GM18907 (cell line): Measurements from ENCODE around the gene KLHL14.

Experiments used
- ATAC-seq: cut with Tn5 transposase; IDR thresholded peaks from one replicate; pipeline ENCODE4 v1.9.1; 2021; ENCODE audit warnings: mild to moderate bottlenecking, moderate library complexity; ENCODE audit not compliant: unreplicated experiment

Gene KLHL14

GRCh38 chr18:32724071-32724749 lies 48.6 kb downstream of the KLHL14 start:
- no peak for ATAC-seq

DNA sequence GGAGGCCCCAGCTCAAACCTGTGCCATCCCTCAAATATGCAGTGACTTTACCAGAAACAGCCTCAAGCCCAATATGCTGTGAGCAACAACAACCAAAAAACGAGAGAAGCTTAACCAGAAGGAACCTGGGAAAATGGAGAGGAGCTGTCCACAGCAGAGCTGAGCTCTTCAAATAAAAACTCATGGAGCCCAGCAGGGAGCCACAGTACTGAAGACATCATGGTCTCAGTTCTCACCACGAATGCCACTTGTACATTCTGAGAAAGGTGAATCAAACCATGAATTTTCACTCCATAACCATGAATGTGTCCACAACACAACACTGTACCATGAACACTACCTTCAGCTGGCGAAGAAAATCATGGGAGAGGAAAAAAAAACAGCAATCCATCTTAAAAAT lies 50.5 kb downstream of the KLHL14 start:
- ATAC-seq, result no peak

DNA sequence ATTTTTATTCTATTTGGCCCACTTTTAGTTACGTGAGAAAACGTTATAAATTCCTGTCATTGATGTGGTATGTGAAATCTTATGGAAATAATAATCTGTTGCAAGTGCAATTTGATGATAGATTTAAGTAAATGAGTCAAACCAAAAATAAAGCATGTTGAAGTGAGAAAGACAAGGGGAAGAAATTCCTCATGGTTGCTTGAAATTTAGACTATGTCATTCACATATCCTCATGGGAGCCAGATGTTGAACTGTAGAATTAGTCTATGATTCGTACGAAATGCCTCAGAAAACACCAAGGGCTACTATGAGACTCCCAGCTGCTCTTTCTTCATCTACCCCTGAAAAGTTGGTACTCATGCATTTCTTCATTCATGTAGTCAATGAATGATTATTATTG lies 55.7 kb downstream of the KLHL14 start:
- ATAC-seq, result no peak

DNA sequence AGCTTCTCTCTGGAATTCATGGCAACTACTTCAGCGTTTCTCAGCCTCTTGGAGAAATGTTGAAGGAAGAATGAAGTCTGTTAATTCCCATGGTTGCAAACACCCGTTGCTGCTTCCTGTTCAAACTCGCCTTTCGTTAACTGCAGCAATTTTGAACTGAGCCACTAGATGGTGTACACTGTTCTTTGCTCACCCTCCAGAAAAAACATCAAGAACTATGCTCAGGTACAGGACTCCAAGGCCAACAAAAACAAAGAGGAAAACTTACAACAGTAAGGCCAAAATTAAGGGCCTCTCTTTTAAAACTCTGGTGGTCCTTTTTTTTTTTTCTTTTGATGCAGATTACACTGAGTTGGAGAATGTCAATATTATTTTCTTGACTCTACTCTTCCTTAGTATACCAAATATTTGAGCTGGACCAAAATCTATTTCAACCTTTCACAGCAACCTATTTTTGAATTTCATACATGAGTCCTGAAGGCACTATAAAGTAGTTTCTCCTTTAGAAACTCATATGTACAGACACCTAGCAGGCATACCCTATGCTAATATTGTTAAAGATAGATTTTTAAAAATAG lies 58.2 kb downstream of the KLHL14 start:
- ATAC-seq, result peak; percentile 100

DNA sequence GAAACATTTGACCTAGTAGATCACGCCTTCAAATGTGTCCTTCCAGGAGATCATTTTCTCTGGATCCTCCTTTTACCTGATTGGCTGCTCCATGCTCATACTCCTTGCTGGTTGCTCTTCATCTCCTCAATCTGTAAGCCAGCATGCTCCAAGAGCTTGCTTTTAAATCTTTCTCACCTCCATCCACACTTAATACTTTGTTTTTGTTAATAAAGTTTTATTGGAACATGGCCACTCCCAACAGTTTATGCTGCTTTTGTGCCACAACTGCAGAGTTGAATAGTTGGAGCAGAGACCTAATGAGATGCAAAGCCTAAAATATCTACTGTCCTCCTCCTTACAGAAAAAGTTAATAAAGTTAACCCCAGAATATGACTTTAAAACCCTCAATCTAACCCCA lies 60.0 kb downstream of the KLHL14 start:
- no peak for ATAC-seq

DNA sequence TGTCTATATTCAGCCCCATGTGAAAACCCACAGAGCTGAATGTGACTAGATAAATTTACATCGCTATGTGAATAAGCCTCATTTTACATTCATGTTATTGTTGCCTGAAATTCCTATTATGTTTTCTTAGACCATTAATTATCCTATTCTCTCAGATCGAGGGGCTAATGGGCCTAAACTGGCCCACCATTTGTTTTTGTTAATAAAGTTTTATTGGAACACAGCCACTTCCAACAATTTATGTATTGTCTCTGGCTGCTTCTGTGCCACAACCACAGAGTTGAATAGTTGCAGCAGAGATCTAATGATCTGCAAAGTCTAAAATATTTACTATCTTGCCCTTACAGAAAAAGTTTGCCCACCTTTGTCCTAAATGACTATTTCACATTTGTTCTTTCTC lies 61.0 kb downstream of the KLHL14 start:
- no peak for ATAC-seq

DNA sequence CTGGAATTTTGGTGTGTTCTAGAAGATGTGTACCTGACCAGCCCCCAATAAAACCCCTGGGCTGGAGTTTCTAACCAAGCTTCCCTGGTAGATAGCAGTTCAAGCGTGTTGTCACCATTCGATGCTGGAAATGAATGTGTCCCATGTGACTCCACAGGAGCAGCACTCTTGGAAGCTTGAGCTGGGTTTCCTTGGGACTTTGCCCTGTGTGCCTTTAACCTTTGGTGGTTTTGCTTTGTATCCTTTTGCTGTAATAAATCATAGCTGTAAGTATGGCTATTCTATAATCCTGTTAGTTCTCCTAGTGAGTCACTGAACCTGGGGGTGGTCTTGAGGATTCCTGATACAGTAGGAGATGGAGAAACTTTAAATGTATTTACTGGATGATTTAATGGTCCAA lies 65.2 kb downstream of the KLHL14 start:
- no peak for ATAC-seq

GRCh38 chr18:32707147-32707546 lies 65.7 kb downstream of the KLHL14 start:
- no peak for ATAC-seq

DNA sequence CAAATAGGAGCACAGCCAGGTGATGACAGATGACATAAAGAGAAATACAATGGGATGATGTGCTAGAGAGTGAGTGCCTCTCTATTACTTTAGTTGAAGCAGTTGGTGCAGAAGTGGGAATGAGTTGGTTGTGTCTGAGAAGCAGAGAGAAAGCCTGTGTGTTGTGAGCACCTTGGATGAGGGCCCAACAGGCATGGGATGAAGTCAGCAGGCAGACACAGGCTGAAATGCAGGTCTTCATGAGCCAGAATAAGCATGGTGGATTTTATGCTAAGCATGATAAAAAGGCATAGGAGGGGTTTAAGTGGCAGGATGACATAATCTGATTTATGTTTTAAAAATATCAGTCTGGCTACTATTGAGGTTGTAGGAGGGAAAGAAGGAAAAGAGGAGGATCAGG lies 71.5 kb downstream of the KLHL14 start:
- no peak for ATAC-seq

DNA sequence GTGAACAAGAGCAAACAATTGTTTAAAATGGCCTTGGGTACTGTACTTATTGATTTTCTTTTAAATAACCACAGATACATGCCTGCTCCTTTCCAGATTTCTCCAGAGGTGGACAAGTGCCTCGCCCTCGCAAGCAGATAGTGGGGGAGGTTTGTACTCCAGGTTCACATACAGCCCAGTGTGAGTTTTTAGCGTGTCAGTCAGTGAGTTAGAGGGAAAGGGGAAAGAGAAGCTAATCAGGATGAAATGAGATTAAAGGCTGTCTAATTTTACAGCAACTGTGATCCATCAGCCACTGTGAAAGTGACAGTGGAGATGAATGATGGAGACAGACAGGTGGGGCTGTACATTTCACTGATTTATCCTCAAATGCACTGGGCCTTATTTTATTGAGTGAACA lies 74.7 kb downstream of the KLHL14 start:
- no peak for ATAC-seq

GRCh38 chr18:32696376-32696775 lies 76.4 kb downstream of the KLHL14 start:
- ATAC-seq, result no peak

DNA sequence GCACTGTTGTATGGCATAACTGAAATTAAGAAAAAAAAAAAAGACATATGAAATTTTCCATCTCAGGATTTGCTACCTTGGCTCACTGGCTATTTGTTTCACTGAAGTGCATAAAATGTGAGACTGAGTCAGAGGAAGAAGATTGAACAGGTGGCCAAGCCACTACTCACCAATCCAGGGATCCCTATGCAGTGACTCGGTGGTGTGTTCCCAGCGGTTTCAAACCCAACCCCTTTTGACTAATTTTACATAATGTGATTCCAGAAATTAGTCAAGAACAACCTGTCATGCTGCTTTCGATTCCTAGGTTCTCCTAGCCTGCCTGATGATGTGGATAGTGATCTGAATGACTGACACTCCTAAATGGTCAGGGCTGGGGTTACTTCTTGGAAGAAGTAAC lies 77.3 kb downstream of the KLHL14 start:
- ATAC-seq, result no peak

- no peak for ATAC-seq
Observed at GRCh38 chr18:32688821-32689220, 84.0 kb downstream of the KLHL14 start.

DNA sequence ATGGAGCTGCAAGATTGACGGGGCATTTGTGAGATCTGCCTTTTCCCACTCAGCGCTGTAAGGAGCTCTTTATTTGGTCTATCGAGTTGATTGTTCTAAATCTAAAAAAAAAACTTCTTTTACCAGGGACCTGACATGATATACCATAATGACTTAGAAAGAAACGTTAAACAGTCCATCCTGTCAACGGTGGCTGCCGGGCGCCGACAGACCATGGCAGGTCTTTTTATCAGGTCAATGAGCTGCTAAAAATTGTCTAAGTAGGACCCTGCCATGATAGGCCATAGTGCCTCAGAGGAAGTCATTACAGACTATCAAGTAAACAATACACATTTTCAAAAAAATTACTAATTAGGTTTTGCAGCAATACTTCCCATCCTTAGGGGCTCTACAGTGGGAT lies 87.9 kb downstream of the KLHL14 start:
- no peak for ATAC-seq

DNA sequence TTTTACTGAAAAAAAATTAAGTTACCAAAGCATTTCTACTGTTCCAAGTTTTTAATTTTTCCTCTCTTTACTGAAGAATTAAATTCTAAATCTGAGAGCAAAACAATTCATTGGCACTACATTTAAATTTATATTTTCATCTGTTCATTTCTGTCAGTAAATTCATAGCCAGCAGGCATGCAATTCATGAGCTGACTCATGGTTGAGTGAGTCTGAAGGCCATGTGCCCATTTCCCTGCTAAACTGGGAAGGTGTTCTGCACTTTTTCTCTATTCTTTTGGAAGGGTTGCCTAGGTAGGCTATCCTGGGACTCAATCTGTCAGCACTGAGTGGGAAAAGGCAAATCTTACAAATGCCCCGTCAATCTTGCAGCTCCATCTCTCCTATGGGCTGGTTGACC lies 88.7 kb downstream of the KLHL14 start:
- ATAC-seq, result no peak

- no peak for ATAC-seq
Observed at GRCh38 chr18:32683044-32683443, 89.8 kb downstream of the KLHL14 start.

DNA sequence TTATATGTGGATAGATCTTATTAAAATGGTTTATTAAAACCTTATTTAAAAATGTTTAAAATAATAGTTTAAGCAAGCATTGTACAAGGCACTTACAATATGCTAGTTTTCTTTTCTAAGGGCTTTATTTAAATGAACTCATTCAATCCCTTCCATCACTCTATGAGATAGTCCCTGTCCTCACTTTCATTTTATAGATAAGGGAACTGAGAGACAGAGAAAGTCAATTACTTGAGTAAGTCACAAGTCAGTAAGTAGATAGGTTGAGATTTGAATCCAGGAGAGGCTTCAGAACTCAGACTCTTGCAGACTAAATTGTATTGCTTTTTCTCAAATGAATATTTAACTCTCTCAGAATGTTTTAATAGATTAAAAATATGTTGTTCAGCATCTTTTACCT lies 95.2 kb downstream of the KLHL14 start:
- no peak for ATAC-seq

DNA sequence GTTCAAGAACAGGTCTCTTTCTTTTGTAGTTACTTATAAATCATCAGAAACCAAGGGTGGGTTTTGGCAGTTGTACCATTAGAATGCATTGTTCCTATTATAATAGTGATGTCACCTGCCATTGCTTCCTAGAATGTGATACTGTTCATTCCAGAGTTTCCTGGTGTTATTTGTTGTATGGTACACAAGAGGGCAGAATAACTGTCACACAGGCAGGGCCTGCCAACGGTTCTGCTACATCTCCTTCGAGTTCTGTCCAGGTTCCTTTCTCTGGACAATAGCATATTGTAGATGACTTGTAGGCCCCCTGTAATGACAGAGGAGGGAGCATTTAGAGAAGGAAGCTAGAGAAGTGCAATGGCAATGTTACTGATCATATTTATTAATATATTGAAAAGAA lies 98.3 kb downstream of the KLHL14 start:
- ATAC-seq, result no peak

GRCh38 chr18:32672398-32672797 lies 100.4 kb downstream of the KLHL14 start:
- no peak for ATAC-seq

- ATAC-seq, result no peak
Observed at GRCh38 chr18:32670727-32671126, 102.1 kb downstream of the KLHL14 start.

DNA sequence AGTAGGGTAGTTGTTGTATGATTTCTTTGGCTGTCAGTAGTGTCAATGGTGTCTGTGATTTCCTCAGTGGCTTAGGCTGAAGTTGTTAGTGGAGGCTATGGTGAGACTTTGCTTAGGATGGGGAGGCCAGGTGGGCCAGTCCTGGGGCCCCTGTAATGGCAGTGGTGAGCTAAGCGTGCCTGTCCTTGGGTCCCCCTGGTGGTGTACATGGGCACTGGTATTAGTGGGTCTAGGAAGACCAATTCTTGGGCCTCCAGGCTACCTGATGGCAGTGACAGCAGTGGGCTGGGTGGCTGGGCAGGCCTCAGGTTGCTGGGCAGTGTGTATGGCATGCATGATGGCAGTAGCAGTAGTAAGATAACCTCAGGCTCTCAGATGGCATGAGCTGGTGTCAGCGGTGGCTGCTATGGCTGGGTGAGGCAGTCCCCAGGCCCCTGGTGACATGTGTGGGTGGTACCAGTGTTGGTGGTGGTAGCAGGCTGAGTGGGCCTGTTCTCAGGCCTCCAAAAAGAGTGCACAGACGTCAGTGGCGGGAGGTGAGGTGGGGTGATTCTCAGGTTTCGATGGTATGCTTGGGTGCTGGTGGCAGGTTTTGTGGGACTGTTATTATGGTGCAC lies 103.2 kb downstream of the KLHL14 start:
- ATAC-seq, result peak; percentile 71

- ATAC-seq, result no peak
Observed at GRCh38 chr18:32668956-32669355, 103.9 kb downstream of the KLHL14 start.
